AG08396 (cell line): Measurements from ENCODE around the gene ORC6.

Source experiments
- DNase-seq: peaks from one replicate; pipeline ENCODE4 v3.0.0; 2012; ENCODE audit warnings: low spot score, mixed read lengths

Gene ORC6

GRCh38 chr16:46731691-46732555 is 42.5 kb downstream of the ORC6 start:
- DNase-seq = no peak

- DNase-seq = no peak
Observed at GRCh38 chr16:46732561-46732960, 43.1 kb downstream of the ORC6 start.

- no peak for DNase-seq
Observed at GRCh38 chr16:46733319-46733830, 43.9 kb downstream of the ORC6 start.

GRCh38 chr16:46736695-46737094 is 47.2 kb downstream of the ORC6 start:
- no peak for DNase-seq

- DNase-seq = no peak
Observed at GRCh38 chr16:46737621-46738214, 48.3 kb downstream of the ORC6 start.

GRCh38 chr16:46739934-46740333 is 50.5 kb downstream of the ORC6 start:
- DNase-seq = no peak

- peak; percentile 70 for DNase-seq
Observed at GRCh38 chr16:46743232-46743719, 53.8 kb downstream of the ORC6 start.

- no peak for DNase-seq
Observed at GRCh38 chr16:46745617-46746016, 56.2 kb downstream of the ORC6 start.

- peak; percentile 3 for DNase-seq
Observed at GRCh38 chr16:46746821-46747776, 57.6 kb downstream of the ORC6 start.
